Mucosa of rectum (tissue), 2 donors: ENCODE results near the gene AMFR.

Experiments used
- H3K27ac ChIP-seq, 2 donors: one replicate each; pipeline ENCODE4 v1.7.0; 2013; ENCODE audit warnings: inconsistent platforms in 2 of 2, low read depth in 2 of 2, low read length in 2 of 2
- H3K27me3 ChIP-seq, 2 donors: one replicate each; pipeline ENCODE4 v1.7.0; 2013; ENCODE audit warnings: low read length in 2 of 2; ENCODE audit not compliant: control insufficient read depth in 2 of 2, insufficient read depth in 2 of 2
- H3K36me3 ChIP-seq, 2 donors: one replicate each; pipeline ENCODE4 v1.7.0; 2013; ENCODE audit warnings: low read length in 2 of 2; ENCODE audit not compliant: control insufficient read depth in 2 of 2, insufficient read depth in 2 of 2
- H3K4me1 ChIP-seq, 2 donors: one replicate each; pipeline ENCODE4 v1.7.0; 2013; ENCODE audit warnings: low read length in 2 of 2, mild to moderate bottlenecking in 1 of 2; ENCODE audit not compliant: control insufficient read depth in 2 of 2, insufficient read depth in 2 of 2
- H3K4me3 ChIP-seq, 2 donors: one replicate each; pipeline ENCODE4 v1.7.0; 2013; ENCODE audit warnings: low read length in 2 of 2
- H3K9ac ChIP-seq, 2 donors: one replicate each; pipeline ENCODE4 v1.7.0; 2013; ENCODE audit warnings: low read length in 2 of 2, low read depth in 1 of 2, mild to moderate bottlenecking in 1 of 2
- H3K9me3 ChIP-seq, 2 donors: one replicate each; pipeline ENCODE4 v1.7.0; 2013; ENCODE audit warnings: low read length in 2 of 2; ENCODE audit not compliant: control insufficient read depth in 2 of 2
- donor health status: healthy.
- donor health status: Normal muscosa, but diverticular disease.

AMFR gene

GRCh38 chr16:56350491-56351405, 74.6 kb downstream of the AMFR start:
- Histone ChIP-seq H3K36me3 (no peaks in the 10 kb centered on the region), H3K4me3 (no peak overlapping the region), H3K27ac (no peak overlapping the region), H3K9ac (no peak overlapping the region), H3K4me1 (no peaks in the 10 kb centered on the region), H3K27me3 (no peaks in the 10 kb centered on the region), H3K9me3 (no peaks in the 10 kb centered on the region)

- H3K9me3 ChIP-seq, result no peaks in the 10 kb centered on the region
- H3K36me3 ChIP-seq, result no peaks in the 10 kb centered on the region
- no peak overlapping the region for H3K27ac ChIP-seq
- no peaks in the 10 kb centered on the region for H3K4me1 ChIP-seq
- H3K4me3 ChIP-seq, result no peak overlapping the region
- no peaks in the 10 kb centered on the region for H3K27me3 ChIP-seq
- no peak overlapping the region for H3K9ac ChIP-seq
Observed at GRCh38 chr16:56349711-56350161, 75.6 kb downstream of the AMFR start.

GRCh38 chr16:56349086-56349415, 76.3 kb downstream of the AMFR start:
- H3K9me3 ChIP-seq, result no peaks in the 10 kb centered on the region
- H3K4me1 ChIP-seq, result no peaks in the 10 kb centered on the region
- no peak overlapping the region for H3K4me3 ChIP-seq
- H3K36me3 ChIP-seq, result no peaks in the 10 kb centered on the region
- no peaks in the 10 kb centered on the region for H3K27me3 ChIP-seq
- H3K27ac ChIP-seq, result no peak overlapping the region
- no peak overlapping the region for H3K9ac ChIP-seq

- no peaks in the 10 kb centered on the region for H3K27me3 ChIP-seq
- no peak overlapping the region for H3K9ac ChIP-seq
- no peaks in the 10 kb centered on the region for H3K4me1 ChIP-seq
- no peak overlapping the region for H3K27ac ChIP-seq
- no peaks in the 10 kb centered on the region for H3K36me3 ChIP-seq
- no peaks in the 10 kb centered on the region for H3K9me3 ChIP-seq
- H3K4me3 ChIP-seq, result no peak overlapping the region
Observed at GRCh38 chr16:56348168-56349085, 76.9 kb downstream of the AMFR start.

- Histone ChIP-seq H3K9me3 (no peaks in the 10 kb centered on the region), H3K4me1 (no peaks in the 10 kb centered on the region), H3K4me3 (no peak overlapping the region), H3K9ac (no peak overlapping the region), H3K36me3 (no peaks in the 10 kb centered on the region), H3K27me3 (no peaks in the 10 kb centered on the region), H3K27ac (no peak overlapping the region)
Observed at GRCh38 chr16:56347670-56348069, 77.7 kb downstream of the AMFR start.

- no peaks in the 10 kb centered on the region for H3K9me3 ChIP-seq
- H3K9ac ChIP-seq, result no peak overlapping the region
- H3K4me1 ChIP-seq, result no peaks in the 10 kb centered on the region
- no peaks in the 10 kb centered on the region for H3K27me3 ChIP-seq
- no peak overlapping the region for H3K4me3 ChIP-seq
- no peaks in the 10 kb centered on the region for H3K36me3 ChIP-seq
- H3K27ac ChIP-seq, result no peak overlapping the region
Observed at GRCh38 chr16:56347166-56347565, 78.2 kb downstream of the AMFR start.

- Histone ChIP-seq H3K9me3 (no peaks in the 10 kb centered on the region), H3K27me3 (no peaks in the 10 kb centered on the region), H3K9ac (no peak overlapping the region), H3K27ac (no peak overlapping the region), H3K4me3 (no peak overlapping the region), H3K36me3 (no peaks in the 10 kb centered on the region), H3K4me1 (no peaks in the 10 kb centered on the region)
Observed at GRCh38 chr16:56346131-56346890, 79.0 kb downstream of the AMFR start.

- no peaks in the 10 kb centered on the region for H3K27me3 ChIP-seq
- no peaks in the 10 kb centered on the region for H3K4me1 ChIP-seq
- no peaks in the 10 kb centered on the region for H3K9me3 ChIP-seq
- no peak overlapping the region for H3K9ac ChIP-seq
- H3K36me3 ChIP-seq, result no peaks in the 10 kb centered on the region
- no peak overlapping the region for H3K4me3 ChIP-seq
- H3K27ac ChIP-seq, result no peak overlapping the region
Observed at GRCh38 chr16:56345406-56346050, 79.8 kb downstream of the AMFR start.

GRCh38 chr16:56344518-56345405, 80.6 kb downstream of the AMFR start:
- Histone ChIP-seq H3K4me3 (no peak overlapping the region), H3K9me3 (no peaks in the 10 kb centered on the region), H3K9ac (no peak overlapping the region), H3K4me1 (no peaks in the 10 kb centered on the region), H3K27me3 (no peaks in the 10 kb centered on the region), H3K36me3 (no peaks in the 10 kb centered on the region), H3K27ac (no peak overlapping the region)
